OCI-LY7 (cell line): ENCODE results near the gene ZNF431.

Source experiments
- EZH2phosphoT487 ChIP-seq: fragments of 200-600 bp; sonication (generic); IDR thresholded peaks from 2 replicates; pipeline ENCODE4 v1.6.1; 2018; ENCODE audit warnings: low read depth, borderline replicate concordance, mild to moderate bottlenecking, mixed run types, antibody characterized with exemption, low read length, moderate library complexity, mixed read lengths
- TF ChIP-seq, protein P1 (sequence below): fragments of 200-600 bp; sonication (generic); conservative IDR thresholded peaks from 2 replicates; pipeline ENCODE4 v1.5.1; 2014; ENCODE audit warnings: mild to moderate bottlenecking, antibody characterized with exemption, low read length, moderate library complexity, mixed read lengths

DNA sequence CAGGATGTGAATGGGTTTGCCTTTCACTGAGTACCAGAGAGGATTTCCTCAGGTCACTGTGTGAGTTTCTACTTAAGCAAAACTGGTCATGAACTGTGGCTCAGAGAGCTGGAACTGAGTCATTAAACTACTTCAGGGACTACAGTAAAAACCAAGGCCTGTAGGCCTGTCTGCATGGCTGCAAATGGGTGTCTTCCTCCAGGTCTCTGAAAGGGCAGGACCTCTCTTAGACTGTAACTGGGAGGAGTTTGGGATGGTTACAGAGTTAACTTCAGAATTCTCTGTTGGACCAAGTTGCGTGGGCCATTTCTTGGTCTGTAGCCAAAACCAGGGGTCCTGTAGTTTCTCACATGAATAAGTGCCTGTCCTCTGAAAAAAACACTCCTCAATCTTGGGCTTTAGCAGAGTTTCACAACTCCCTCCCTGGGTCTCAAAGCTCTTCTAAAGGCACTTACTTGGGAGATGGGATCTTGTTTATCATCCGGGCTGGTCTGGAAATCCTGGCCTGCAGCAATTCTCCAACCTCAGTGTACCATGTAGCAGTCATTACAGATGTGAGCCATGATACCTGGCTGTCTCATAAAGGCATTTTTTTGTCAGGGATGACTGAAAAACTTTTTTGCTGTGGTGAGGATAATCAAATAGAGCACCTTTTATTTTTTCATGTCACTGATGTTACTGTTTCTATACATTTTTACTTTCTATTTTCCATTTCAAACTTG, 40.2 kb upstream of the ZNF431 start:
- TF ChIP-seq, protein P1, sequence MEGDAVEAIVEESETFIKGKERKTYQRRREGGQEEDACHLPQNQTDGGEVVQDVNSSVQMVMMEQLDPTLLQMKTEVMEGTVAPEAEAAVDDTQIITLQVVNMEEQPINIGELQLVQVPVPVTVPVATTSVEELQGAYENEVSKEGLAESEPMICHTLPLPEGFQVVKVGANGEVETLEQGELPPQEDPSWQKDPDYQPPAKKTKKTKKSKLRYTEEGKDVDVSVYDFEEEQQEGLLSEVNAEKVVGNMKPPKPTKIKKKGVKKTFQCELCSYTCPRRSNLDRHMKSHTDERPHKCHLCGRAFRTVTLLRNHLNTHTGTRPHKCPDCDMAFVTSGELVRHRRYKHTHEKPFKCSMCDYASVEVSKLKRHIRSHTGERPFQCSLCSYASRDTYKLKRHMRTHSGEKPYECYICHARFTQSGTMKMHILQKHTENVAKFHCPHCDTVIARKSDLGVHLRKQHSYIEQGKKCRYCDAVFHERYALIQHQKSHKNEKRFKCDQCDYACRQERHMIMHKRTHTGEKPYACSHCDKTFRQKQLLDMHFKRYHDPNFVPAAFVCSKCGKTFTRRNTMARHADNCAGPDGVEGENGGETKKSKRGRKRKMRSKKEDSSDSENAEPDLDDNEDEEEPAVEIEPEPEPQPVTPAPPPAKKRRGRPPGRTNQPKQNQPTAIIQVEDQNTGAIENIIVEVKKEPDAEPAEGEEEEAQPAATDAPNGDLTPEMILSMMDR = no peak
- TF ChIP-seq EZH2phosphoT487 = no peak
